Activated B cell treated with CpG ODN at 0.5 μM for 24 hours (primary cell): ENCODE data around the gene FBXO46. TPM values are rescaled to one million over a fixed set of nuclear protein-coding genes. Genes with fewer than 3 reads are reported as not detected.

Source experiments
- ATAC-seq: fragments of 200-7000 bp; cut with Tn5 transposase; one replicate; pipeline ENCODE4 v1.10.0; 2021; ENCODE audit warnings: low read depth, mild to moderate bottlenecking, moderate library complexity
- CTCF ChIA-PET: fragments of 350-600 bp; sonication (Branson Sonifier 250); formaldehyde crosslinking; loops from one replicate; lab custom pipeline; 2021; ENCODE audit warnings: antibody characterized with exemption; lab: Charles Lee
- POLR2A ChIA-PET: fragments of 350-600 bp; sonication (Branson Sonifier 250); formaldehyde crosslinking; loops from one replicate; lab custom pipeline; 2021; ENCODE audit warnings: antibody characterized with exemption; lab: Charles Lee
- DNase-seq: peaks from one replicate; pipeline ENCODE4 v3.0.0; 2022
- H3K27ac Mint-ChIP-seq: one replicate; pipeline ENCODE4 v1.8.0; 2020; ENCODE audit warnings: mixed read lengths
- H3K27me3 Mint-ChIP-seq: one replicate; pipeline ENCODE4 v1.8.0; 2021; ENCODE audit warnings: mixed read lengths
- H3K36me3 Mint-ChIP-seq: one replicate; pipeline ENCODE4 v1.8.0; 2021; ENCODE audit warnings: low read depth, mixed read lengths
- H3K4me1 Mint-ChIP-seq: one replicate; pipeline ENCODE4 v1.8.0; 2021; ENCODE audit warnings: mixed read lengths
- H3K4me3 Mint-ChIP-seq: one replicate; pipeline ENCODE4 v1.8.0; 2020; ENCODE audit warnings: mild to moderate bottlenecking, mixed read lengths
- H3K9me3 Mint-ChIP-seq: one replicate; pipeline ENCODE4 v1.8.0; 2020; ENCODE audit warnings: mixed read lengths
- intact Hi-C: fragments of 100-400 bp; cut with micrococcal nuclease; formaldehyde crosslinking; loops from one replicate; pipeline ENCODE4 v1.15.1; 2024
- total RNA-seq: library from RNA; stranded (reverse); gene quantifications from 2 replicates; pipeline ENCODE4 v1.2.3, GENCODE V29; 2022
- TF ChIP-seq, protein P1 (sequence below): fragments of 200-600 bp; IDR thresholded peaks from one replicate; pipeline ENCODE4 v1.8.0; 2022; ENCODE audit warnings: antibody characterized with exemption, mild to moderate bottlenecking

FBXO46 gene
- total RNA-seq, 1 donor from 2014 or later = 44.0 TPM

GRCh38 chr19:45766869-45767346 lies 36.2 kb upstream of the FBXO46 start:
- Mint-ChIP-seq H3K27me3 (peaks cover 6% of the 10 kb centered on the region), H3K4me1 (peaks cover 12% of the 10 kb centered on the region), H3K27ac (no peak overlapping the region), H3K9me3 (no peaks in the 10 kb centered on the region), H3K36me3 (no peaks in the 10 kb centered on the region), H3K4me3 (no peak overlapping the region)
- CTCF ChIA-PET = no interaction called here
- TF ChIP-seq, protein P1, sequence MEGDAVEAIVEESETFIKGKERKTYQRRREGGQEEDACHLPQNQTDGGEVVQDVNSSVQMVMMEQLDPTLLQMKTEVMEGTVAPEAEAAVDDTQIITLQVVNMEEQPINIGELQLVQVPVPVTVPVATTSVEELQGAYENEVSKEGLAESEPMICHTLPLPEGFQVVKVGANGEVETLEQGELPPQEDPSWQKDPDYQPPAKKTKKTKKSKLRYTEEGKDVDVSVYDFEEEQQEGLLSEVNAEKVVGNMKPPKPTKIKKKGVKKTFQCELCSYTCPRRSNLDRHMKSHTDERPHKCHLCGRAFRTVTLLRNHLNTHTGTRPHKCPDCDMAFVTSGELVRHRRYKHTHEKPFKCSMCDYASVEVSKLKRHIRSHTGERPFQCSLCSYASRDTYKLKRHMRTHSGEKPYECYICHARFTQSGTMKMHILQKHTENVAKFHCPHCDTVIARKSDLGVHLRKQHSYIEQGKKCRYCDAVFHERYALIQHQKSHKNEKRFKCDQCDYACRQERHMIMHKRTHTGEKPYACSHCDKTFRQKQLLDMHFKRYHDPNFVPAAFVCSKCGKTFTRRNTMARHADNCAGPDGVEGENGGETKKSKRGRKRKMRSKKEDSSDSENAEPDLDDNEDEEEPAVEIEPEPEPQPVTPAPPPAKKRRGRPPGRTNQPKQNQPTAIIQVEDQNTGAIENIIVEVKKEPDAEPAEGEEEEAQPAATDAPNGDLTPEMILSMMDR = no peak
- intact Hi-C loops = no loop called here
- POLR2A ChIA-PET = no interaction called here
- DNase-seq (no peak), ATAC-seq (no peak)

GRCh38 chr19:45766296-45766868 lies 35.7 kb upstream of the FBXO46 start:
- H3K4me1 Mint-ChIP-seq = peaks cover 12% of the 10 kb centered on the region
- no peaks in the 10 kb centered on the region for H3K9me3 Mint-ChIP-seq
- no peak for ATAC-seq
- ChIA-PET POLR2A (no interaction called here), CTCF (no interaction called here)
- H3K27me3 Mint-ChIP-seq = peaks cover 6% of the 10 kb centered on the region
- no peak overlapping the region for H3K4me3 Mint-ChIP-seq
- DNase-seq = no peak
- intact Hi-C loops = no loop called here
- TF ChIP-seq, protein P1 = no peak
- H3K36me3 Mint-ChIP-seq = no peaks in the 10 kb centered on the region
- H3K27ac Mint-ChIP-seq = no peak overlapping the region

DNA sequence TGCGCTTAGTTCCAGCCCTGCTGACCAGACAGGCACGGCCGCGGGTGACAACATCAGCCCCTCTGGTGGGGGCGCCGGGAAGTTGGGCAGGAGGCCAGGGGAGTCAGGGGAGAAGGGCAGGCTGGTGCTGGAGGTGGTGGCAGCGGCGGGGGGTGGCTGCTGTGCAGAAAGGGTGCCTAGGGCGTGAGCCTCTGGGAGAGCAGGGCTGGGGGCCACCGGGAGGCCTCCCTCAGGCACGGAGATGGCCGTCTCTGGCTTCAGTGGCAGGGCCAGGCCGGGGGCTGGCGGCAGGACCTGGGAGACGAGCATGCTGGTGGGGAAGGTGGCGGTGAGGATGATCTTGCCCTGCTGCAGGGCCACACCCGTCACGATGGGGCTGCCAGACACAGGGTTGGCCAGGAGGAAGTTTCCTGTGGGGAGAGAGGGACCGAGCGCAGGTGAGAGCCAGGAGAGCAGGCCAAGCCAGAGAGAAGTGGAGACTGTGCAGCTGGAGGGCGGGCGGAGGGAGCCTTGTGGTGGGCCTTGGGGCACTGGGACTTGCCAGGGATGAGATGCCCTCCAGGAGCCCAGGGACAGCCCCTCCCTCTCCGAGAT lies 35.1 kb upstream of the FBXO46 start:
- DNase-seq (no peak), ATAC-seq (no peak)
- Mint-ChIP-seq H3K4me3 (no peak overlapping the region), H3K36me3 (no peaks in the 10 kb centered on the region), H3K27me3 (peaks cover 6% of the 10 kb centered on the region), H3K4me1 (peaks cover 9% of the 10 kb centered on the region), H3K27ac (no peak overlapping the region), H3K9me3 (no peaks in the 10 kb centered on the region)
- CTCF ChIA-PET = no interaction called here
- intact Hi-C loops = no loop called here
- TF ChIP-seq, protein P1 = no peak
- POLR2A ChIA-PET = no interaction called here

DNA sequence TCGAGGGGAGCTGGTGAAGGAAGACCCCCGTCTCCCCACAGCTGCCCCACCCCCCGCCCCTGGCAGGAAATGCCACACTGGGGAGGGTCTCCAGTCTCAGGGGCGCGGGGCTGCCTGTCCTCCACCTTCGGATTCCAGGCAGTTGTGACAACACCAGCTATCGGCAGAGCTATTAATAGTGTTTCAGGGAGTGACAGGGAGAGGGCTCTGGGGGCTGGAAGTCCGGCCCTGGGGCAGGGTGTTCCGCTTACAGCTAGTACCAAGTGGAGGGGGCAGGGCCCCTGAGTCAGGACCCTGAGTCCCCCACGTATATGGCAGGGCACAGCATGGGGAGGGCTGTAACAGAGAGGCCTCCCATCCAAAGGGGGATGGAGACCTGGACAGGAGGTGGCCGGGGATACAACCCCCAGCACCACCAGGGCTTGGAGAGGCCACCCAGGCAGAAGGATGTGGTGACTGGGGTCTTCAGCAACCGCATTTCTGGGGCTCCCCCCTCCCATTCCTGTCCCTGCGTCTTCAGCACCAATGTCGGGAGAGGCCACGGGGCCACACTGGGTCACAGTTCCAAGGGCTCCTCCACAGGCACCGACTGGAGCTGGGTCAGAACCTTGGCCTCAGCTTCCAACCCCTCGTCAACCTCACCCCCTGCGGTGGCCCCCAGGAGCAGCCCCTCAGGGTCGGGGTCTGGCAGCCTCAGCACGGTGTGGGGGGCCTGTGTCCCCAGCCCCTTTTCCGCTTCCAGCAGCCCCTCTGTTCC lies 34.4 kb upstream of the FBXO46 start:
- DNase-seq = no peak
- no peak for ATAC-seq
- Mint-ChIP-seq H3K27ac (no peak overlapping the region), H3K9me3 (no peaks in the 10 kb centered on the region), H3K36me3 (no peaks in the 10 kb centered on the region), H3K4me1 (peaks cover 7% of the 10 kb centered on the region), H3K27me3 (peaks cover 6% of the 10 kb centered on the region), H3K4me3 (no peak overlapping the region)
- intact Hi-C loops = no loop called here
- TF ChIP-seq, protein P1 = no peak
- ChIA-PET POLR2A (no interaction called here), CTCF (no interaction called here)

- Mint-ChIP-seq H3K4me3 (no peak overlapping the region), H3K9me3 (no peaks in the 10 kb centered on the region), H3K27me3 (peaks cover 6% of the 10 kb centered on the region), H3K4me1 (peaks cover 3% of the 10 kb centered on the region), H3K36me3 (no peaks in the 10 kb centered on the region), H3K27ac (no peak overlapping the region)
- TF ChIP-seq, protein P1 = no peak
- CTCF ChIA-PET = no interaction called here
- POLR2A ChIA-PET = no interaction called here
- DNase-seq (no peak), ATAC-seq (no peak)
- intact Hi-C loops = no loop called here
Measured at GRCh38 chr19:45764475-45764874, 33.8 kb upstream of the FBXO46 start.
